Measurements from ENCODE around the gene B4GALT2.

B4GALT2 gene

GRCh38 chr1:43947061-43947873 is 31.7 kb upstream of the B4GALT2 start:
- no peak for FAIRE-seq

- no peak for FAIRE-seq
Observed at GRCh38 chr1:43947874-43948437, 31.1 kb upstream of the B4GALT2 start.

GRCh38 chr1:43949678-43950077 is 29.3 kb upstream of the B4GALT2 start:
- no peak for FAIRE-seq

- FAIRE-seq = no peak
Observed at GRCh38 chr1:43951021-43951985, 27.7 kb upstream of the B4GALT2 start.

GRCh38 chr1:43952731-43953346 is 26.2 kb upstream of the B4GALT2 start:
- no peak for FAIRE-seq

GRCh38 chr1:43953361-43953760 is 25.6 kb upstream of the B4GALT2 start:
- no peak for FAIRE-seq

GRCh38 chr1:43954036-43954435 is 25.0 kb upstream of the B4GALT2 start:
- no peak for FAIRE-seq

- FAIRE-seq = no peak
Observed at GRCh38 chr1:43956234-43956633, 22.8 kb upstream of the B4GALT2 start.

GRCh38 chr1:43957407-43958040 is 21.5 kb upstream of the B4GALT2 start:
- no peak for FAIRE-seq

- FAIRE-seq = no peak
Observed at GRCh38 chr1:43958351-43959255, 20.4 kb upstream of the B4GALT2 start.

GRCh38 chr1:43960798-43961197 is 18.2 kb upstream of the B4GALT2 start:
- no peak for FAIRE-seq

GRCh38 chr1:43961692-43962091 is 17.3 kb upstream of the B4GALT2 start:
- FAIRE-seq = no peak

- FAIRE-seq = no peak
Observed at GRCh38 chr1:43962324-43962723, 16.7 kb upstream of the B4GALT2 start.

- no peak for FAIRE-seq
Observed at GRCh38 chr1:43963006-43963405, 16.0 kb upstream of the B4GALT2 start.

GRCh38 chr1:43963890-43964289 is 15.1 kb upstream of the B4GALT2 start:
- no peak for FAIRE-seq

GRCh38 chr1:43965316-43965715 is 13.7 kb upstream of the B4GALT2 start:
- FAIRE-seq = no peak

- no peak for FAIRE-seq
Observed at GRCh38 chr1:43968348-43968948, 10.6 kb upstream of the B4GALT2 start.

- no peak for FAIRE-seq
Observed at GRCh38 chr1:43969416-43969745, 9.6 kb upstream of the B4GALT2 start.

- FAIRE-seq = peak; percentile 85
Observed at GRCh38 chr1:43969746-43970466, 9.1 kb upstream of the B4GALT2 start, which contains the start of gene DPH2. Gene DPH2 (plus strand): TSS chr1:43970010. CDS start chr1:43970176, 166 bp downstream.

GRCh38 chr1:43970502-43970901 is 8.5 kb upstream of the B4GALT2 start:
- no peak for FAIRE-seq

Measured in endometrium (tissue), 2 donors.